B cell (primary cell): ENCODE measurements around the gene LRSAM1.

Experiments used
- EZH2 ChIP-seq: IDR thresholded peaks from 2 replicates; pipeline ENCODE4 v1.6.1; 2012; ENCODE audit warnings: borderline replicate concordance, low read depth, mild to moderate bottlenecking, moderate library complexity, low read length; ENCODE audit not compliant: insufficient read depth, poor library complexity, severe bottlenecking
- TF ChIP-seq, protein P1 (sequence below): fragments of 200-600 bp; IDR thresholded peaks from one replicate; pipeline ENCODE4 v1.8.0; 2022; ENCODE audit warnings: antibody characterized with exemption, mild to moderate bottlenecking

- TF ChIP-seq, protein P1, sequence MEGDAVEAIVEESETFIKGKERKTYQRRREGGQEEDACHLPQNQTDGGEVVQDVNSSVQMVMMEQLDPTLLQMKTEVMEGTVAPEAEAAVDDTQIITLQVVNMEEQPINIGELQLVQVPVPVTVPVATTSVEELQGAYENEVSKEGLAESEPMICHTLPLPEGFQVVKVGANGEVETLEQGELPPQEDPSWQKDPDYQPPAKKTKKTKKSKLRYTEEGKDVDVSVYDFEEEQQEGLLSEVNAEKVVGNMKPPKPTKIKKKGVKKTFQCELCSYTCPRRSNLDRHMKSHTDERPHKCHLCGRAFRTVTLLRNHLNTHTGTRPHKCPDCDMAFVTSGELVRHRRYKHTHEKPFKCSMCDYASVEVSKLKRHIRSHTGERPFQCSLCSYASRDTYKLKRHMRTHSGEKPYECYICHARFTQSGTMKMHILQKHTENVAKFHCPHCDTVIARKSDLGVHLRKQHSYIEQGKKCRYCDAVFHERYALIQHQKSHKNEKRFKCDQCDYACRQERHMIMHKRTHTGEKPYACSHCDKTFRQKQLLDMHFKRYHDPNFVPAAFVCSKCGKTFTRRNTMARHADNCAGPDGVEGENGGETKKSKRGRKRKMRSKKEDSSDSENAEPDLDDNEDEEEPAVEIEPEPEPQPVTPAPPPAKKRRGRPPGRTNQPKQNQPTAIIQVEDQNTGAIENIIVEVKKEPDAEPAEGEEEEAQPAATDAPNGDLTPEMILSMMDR = no peak
- TF ChIP-seq EZH2 = no peak
Measured at GRCh38 chr9:127549751-127550150, 98.4 kb downstream of the LRSAM1 start.
